ENCODE results near the gene SLC31A2.

Gene SLC31A2

GRCh38 chr9:113151696-113152630 is 1.2 kb downstream of the SLC31A2 start:
- no peak for ATAC-seq

GRCh38 chr9:113152699-113153098 is 1.9 kb downstream of the SLC31A2 start:
- ATAC-seq: no peak
- no peak for DNase-seq

More at GRCh38 chr9:113151696-113152630, 1.2 kb downstream of the SLC31A2 start:
- DNase-seq: no peak

- ATAC-seq (no peak), DNase-seq (no peak)
Measured at GRCh38 chr9:113153599-113153998, 2.8 kb downstream of the SLC31A2 start.

- ATAC-seq (no peak), DNase-seq (no peak)
Measured at GRCh38 chr9:113154471-113154870, 3.7 kb downstream of the SLC31A2 start.

- ATAC-seq (no peak), DNase-seq (no peak)
Measured at GRCh38 chr9:113154946-113155345, 4.1 kb downstream of the SLC31A2 start.

- ATAC-seq (peak; percentile 47), DNase-seq (peak; percentile 46)
Measured at GRCh38 chr9:113155911-113156588, 5.2 kb downstream of the SLC31A2 start.

- DNase-seq: no peak
- no peak for ATAC-seq
Measured at GRCh38 chr9:113156880-113157279, 6.1 kb downstream of the SLC31A2 start.

GRCh38 chr9:113158446-113158845 is 7.6 kb downstream of the SLC31A2 start:
- ATAC-seq (no peak), DNase-seq (no peak)

- ATAC-seq: no peak
- no peak for DNase-seq
Measured at GRCh38 chr9:113160571-113160970, 9.8 kb downstream of the SLC31A2 start.

GRCh38 chr9:113163001-113163400 is 12.2 kb downstream of the SLC31A2 start:
- no peak for DNase-seq
- no peak for ATAC-seq

GRCh38 chr9:113164536-113165300 is 13.9 kb downstream of the SLC31A2 start:
- no peak for ATAC-seq
- DNase-seq: no peak

GRCh38 chr9:113166039-113166438 is 15.2 kb downstream of the SLC31A2 start:
- DNase-seq (no peak), ATAC-seq (no peak)

GRCh38 chr9:113168809-113169208 is 18.0 kb downstream of the SLC31A2 start:
- DNase-seq (no peak), ATAC-seq (no peak)

GRCh38 chr9:113173341-113173740 is 22.5 kb downstream of the SLC31A2 start:
- ATAC-seq (no peak), DNase-seq (no peak)

GRCh38 chr9:113176803-113177202 is 26.0 kb downstream of the SLC31A2 start:
- no peak for ATAC-seq

GRCh38 chr9:113177251-113177650 is 26.4 kb downstream of the SLC31A2 start:
- no peak for ATAC-seq
- DNase-seq: no peak

More at GRCh38 chr9:113176803-113177202, 26.0 kb downstream of the SLC31A2 start:
- no peak for DNase-seq

GRCh38 chr9:113178087-113178486 is 27.3 kb downstream of the SLC31A2 start:
- no peak for DNase-seq
- ATAC-seq: no peak

GRCh38 chr9:113179839-113180238 is 29.0 kb downstream of the SLC31A2 start:
- no peak for DNase-seq
- no peak for ATAC-seq

GRCh38 chr9:113181165-113181564 is 30.4 kb downstream of the SLC31A2 start:
- no peak for ATAC-seq
- DNase-seq: no peak

- ATAC-seq (no peak), DNase-seq (no peak)
Measured at GRCh38 chr9:113183956-113184488, 33.2 kb downstream of the SLC31A2 start.

GRCh38 chr9:113184539-113184938 is 33.7 kb downstream of the SLC31A2 start:
- DNase-seq: no peak
- ATAC-seq: no peak

- no peak for ATAC-seq
- no peak for DNase-seq
Measured at GRCh38 chr9:113185271-113185670, 34.5 kb downstream of the SLC31A2 start.

Measured in stimulated activated naive CD8-positive, alpha-beta T cell treated with anti-CD3 and anti-CD28 coated beads, Interleukin-15, Interleukin-2, amounts not matched to agents 100 U/mL and 50 U/mL, for 24 hours (primary cell).